NB4 (cell line): ENCODE results near the gene ROR2.

ENCODE experiments used
- DNase-seq: peaks from one replicate; pipeline ENCODE4 v3.0.0; 2010; ENCODE audit warnings: low read depth
- H3K4me3 ChIP-seq: one replicate; pipeline ENCODE4 v1.5.1; 2011; ENCODE audit warnings: mild to moderate bottlenecking, low read depth, low read length, moderate library complexity
- CTCF ChIP-seq: IDR thresholded peaks from one replicate; pipeline ENCODE4 v1.5.1; 2012; ENCODE audit warnings: low read depth, low read length
- MAX ChIP-seq: IDR thresholded peaks from 2 replicates; pipeline ENCODE4 v1.6.1; 2011; ENCODE audit warnings: low read depth, low read length
- MYC ChIP-seq: IDR thresholded peaks from 2 replicates; pipeline ENCODE4 v1.6.1; 2011; ENCODE audit warnings: low read depth, low read length
- POLR2A ChIP-seq: IDR thresholded peaks from 2 replicates; pipeline ENCODE4 v1.6.1; 2011; ENCODE audit warnings: mild to moderate bottlenecking; ENCODE audit not compliant: insufficient read length; ENCODE audit errors: extremely low read depth

Gene ROR2

GRCh38 chr9:91720751-91721705 lies 229.0 kb downstream of the ROR2 start:
- H3K4me3 ChIP-seq: no peak overlapping the region
- peak; percentile 70 for DNase-seq
- TF ChIP-seq POLR2A: no peak
- no peak for TF ChIP-seq MAX
- TF ChIP-seq CTCF: no peak
- no peak for TF ChIP-seq MYC

GRCh38 chr9:91720313-91720712 lies 229.7 kb downstream of the ROR2 start:
- no peak overlapping the region for H3K4me3 ChIP-seq
- DNase-seq: no peak
- no peak for TF ChIP-seq CTCF
- no peak for TF ChIP-seq MYC
- TF ChIP-seq POLR2A: no peak
- TF ChIP-seq MAX: no peak

- TF ChIP-seq CTCF: no peak
- TF ChIP-seq POLR2A: no peak
- no peak for TF ChIP-seq MYC
- TF ChIP-seq MAX: no peak
These were observed 232.0 kb downstream of the ROR2 start for GRCh38 chr9:91718071-91718470.

GRCh38 chr9:91716815-91717214 lies 233.2 kb downstream of the ROR2 start:
- DNase-seq: no peak
- H3K4me3 ChIP-seq: no peak overlapping the region
- no peak for TF ChIP-seq POLR2A
- TF ChIP-seq MYC: no peak
- no peak for TF ChIP-seq CTCF
- TF ChIP-seq MAX: no peak

More at GRCh38 chr9:91718071-91718470, 232.0 kb downstream of the ROR2 start:
- DNase-seq: no peak
- no peak overlapping the region for H3K4me3 ChIP-seq

GRCh38 chr9:91716239-91716638 lies 233.8 kb downstream of the ROR2 start:
- TF ChIP-seq CTCF: no peak
- TF ChIP-seq MAX: no peak
- TF ChIP-seq MYC: no peak
- TF ChIP-seq POLR2A: no peak
- no peak for DNase-seq
- no peak overlapping the region for H3K4me3 ChIP-seq
